Ascending aorta (tissue), 2 donors: ENCODE data around the gene CCDC85C. TPM values are rescaled to one million over a fixed set of nuclear protein-coding genes. Genes with fewer than 3 reads are reported as not detected.

Experiments used
- DNase-seq, 2 donors: peaks; one replicate each; pipeline ENCODE4 v3.0.0-alpha.2; 2019; ENCODE audit warnings: low spot score in 2 of 2
- H3K27ac ChIP-seq, 2 donors: fragments of 200-600 bp; sonication (generic); one replicate each; pipeline ENCODE4 v1.5.1; 2016 to 2017; ENCODE audit warnings: mild to moderate bottlenecking in 1 of 2
- H3K27me3 ChIP-seq: fragments of 200-600 bp; sonication (generic); one replicate; pipeline ENCODE4 v1.5.1; 2017
- H3K36me3 ChIP-seq, 2 donors: fragments of 200-600 bp; sonication (generic); one replicate each; pipeline ENCODE4 v1.5.1; 2016
- H3K4me1 ChIP-seq, 2 donors: fragments of 200-600 bp; sonication (generic); one replicate each; pipeline ENCODE4 v1.5.1; 2016 to 2017; ENCODE audit warnings: mild to moderate bottlenecking in 1 of 2
- H3K4me3 ChIP-seq, 2 donors: fragments of 200-600 bp; sonication (generic); one replicate each; pipeline ENCODE4 v1.5.1; 2016 to 2017; ENCODE audit warnings: mild to moderate bottlenecking in 1 of 2
- H3K9me3 ChIP-seq, 2 donors: fragments of 200-600 bp; sonication (generic); one replicate each; pipeline ENCODE4 v1.5.1; 2016
- intact Hi-C: fragments of 100-400 bp; cut with DNase I; formaldehyde crosslinking; loops from one replicate; pipeline ENCODE4 v1.15.1; 2023
- total RNA-seq: library from RNA; depleted of rRNA; stranded (reverse); fragments of >200 nt; gene quantifications from one replicate; pipeline ENCODE4 v1.1.0, GENCODE V29; 2016
- TF ChIP-seq, protein P1 (sequence below), 3 experiments: fragments of 200-600 bp in 2 of 3; fragments of 450-650 bp in 1 of 3; sonication (generic) in 2 of 3; IDR thresholded peaks; one replicate each; pipeline ENCODE4 v1.5.1; 2016 to 2019; ENCODE audit warnings: antibody characterized with exemption in 3 of 3, mild to moderate bottlenecking in 1 of 3, moderate library complexity in 1 of 3

CCDC85C gene
- total RNA-seq, 1 donor from 2014 or later = 0.64 TPM

DNA sequence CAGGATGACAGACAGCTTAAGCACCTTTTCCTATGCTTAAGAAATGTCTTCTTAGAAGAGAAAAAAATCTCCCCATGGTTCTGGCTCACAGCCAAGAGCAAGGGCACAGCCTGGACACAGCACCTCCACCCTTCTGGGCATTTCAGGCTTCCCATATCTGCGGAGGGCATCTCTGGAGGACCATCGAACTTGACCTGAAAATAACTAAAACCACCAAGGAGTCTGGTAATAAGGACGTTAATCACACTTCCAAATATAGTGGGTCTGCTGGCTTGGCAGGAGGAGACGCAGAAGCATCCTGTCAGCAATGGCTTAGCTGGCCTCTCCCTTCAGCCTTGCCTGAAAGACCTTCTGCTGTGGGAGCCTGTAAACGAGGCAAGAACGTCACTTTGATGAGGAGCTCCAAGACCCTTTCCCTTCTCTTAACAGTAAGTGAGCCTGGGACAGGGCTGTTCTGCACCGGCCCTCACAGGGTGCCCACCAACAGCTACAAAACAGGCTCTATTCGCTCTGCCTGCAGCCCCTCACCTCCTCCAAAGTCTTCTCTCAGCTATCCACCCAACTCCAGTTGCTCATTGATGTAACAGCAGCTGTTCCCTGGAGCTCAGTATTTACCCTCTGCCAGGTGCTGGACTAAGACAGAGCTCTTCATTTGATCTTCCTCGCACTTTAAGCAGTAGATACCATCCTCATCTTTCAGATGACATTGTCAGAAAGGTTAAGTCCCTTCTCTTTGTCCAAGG, 136.5 kb downstream of the CCDC85C start:
- H3K27me3 ChIP-seq = no peaks in the 10 kb centered on the region
- peaks cover 16 to 32% of the 10 kb centered on the region in 2 donors for H3K36me3 ChIP-seq
- intact Hi-C loops = no loop called here
- no peak overlapping the region for H3K27ac ChIP-seq
- H3K4me3 ChIP-seq = no peak overlapping the region
- TF ChIP-seq, protein P1, sequence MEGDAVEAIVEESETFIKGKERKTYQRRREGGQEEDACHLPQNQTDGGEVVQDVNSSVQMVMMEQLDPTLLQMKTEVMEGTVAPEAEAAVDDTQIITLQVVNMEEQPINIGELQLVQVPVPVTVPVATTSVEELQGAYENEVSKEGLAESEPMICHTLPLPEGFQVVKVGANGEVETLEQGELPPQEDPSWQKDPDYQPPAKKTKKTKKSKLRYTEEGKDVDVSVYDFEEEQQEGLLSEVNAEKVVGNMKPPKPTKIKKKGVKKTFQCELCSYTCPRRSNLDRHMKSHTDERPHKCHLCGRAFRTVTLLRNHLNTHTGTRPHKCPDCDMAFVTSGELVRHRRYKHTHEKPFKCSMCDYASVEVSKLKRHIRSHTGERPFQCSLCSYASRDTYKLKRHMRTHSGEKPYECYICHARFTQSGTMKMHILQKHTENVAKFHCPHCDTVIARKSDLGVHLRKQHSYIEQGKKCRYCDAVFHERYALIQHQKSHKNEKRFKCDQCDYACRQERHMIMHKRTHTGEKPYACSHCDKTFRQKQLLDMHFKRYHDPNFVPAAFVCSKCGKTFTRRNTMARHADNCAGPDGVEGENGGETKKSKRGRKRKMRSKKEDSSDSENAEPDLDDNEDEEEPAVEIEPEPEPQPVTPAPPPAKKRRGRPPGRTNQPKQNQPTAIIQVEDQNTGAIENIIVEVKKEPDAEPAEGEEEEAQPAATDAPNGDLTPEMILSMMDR (IDR thresholded peaks at IDR 0.05) = no peak
- H3K4me1 ChIP-seq = no peaks in the 10 kb centered on the region
- DNase-seq = no peak
- no peaks in the 10 kb centered on the region for H3K9me3 ChIP-seq

DNA sequence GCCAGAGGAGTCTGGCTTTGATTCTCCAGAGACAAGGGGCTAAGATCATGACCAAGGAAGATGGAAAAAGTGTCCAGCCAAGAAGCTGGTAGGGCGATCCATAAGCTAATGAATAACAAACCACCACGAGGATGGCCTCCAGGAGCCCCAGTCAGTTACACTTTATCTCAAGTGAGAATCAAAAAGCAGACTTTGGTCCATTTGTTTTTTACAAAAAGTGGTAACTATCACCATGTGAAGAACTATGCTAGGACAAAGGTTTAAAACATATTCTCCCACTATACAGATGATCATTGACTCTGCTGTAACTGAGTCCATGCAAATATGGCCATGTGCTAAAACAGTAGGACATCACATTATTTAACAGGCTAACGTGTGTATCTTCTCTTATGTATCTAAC, 137.2 kb downstream of the CCDC85C start:
- TF ChIP-seq, protein P1 (IDR thresholded peaks at IDR 0.05) = no peak
- intact Hi-C loops = no loop called here
- Histone ChIP-seq H3K36me3 (peaks cover 19 to 39% of the 10 kb centered on the region in 2 donors), H3K27ac (no peak overlapping the region), H3K27me3 (no peaks in the 10 kb centered on the region), H3K4me1 (no peaks in the 10 kb centered on the region), H3K4me3 (no peak overlapping the region), H3K9me3 (no peaks in the 10 kb centered on the region)
- no peak for DNase-seq

DNA sequence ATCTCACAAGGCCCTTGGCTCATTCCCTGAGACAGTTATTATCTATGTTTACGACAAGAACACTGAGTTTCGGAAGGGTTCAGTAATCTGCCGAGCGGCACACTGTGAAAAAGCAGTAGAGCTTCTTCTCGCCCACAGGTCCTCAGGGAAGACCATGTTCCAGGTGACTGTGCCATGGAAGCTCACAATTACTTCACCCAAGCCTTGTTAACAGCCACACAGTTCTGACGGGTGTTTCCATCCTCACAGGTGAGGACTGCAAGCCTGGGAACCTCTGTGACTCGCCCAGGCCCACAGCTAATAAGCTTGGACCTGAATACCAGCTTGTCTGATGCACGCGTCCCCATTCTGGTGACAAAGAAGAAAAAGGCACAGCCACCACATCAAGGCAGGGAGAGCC, 138.7 kb downstream of the CCDC85C start:
- no peaks in the 10 kb centered on the region for H3K9me3 ChIP-seq
- H3K4me3 ChIP-seq = no peak overlapping the region
- TF ChIP-seq, protein P1 (IDR thresholded peaks at IDR 0.05) = no peak
- H3K36me3 ChIP-seq = peaks cover 22 to 52% of the 10 kb centered on the region in 2 donors
- H3K4me1 ChIP-seq = no peaks in the 10 kb centered on the region
- no peak for DNase-seq
- H3K27ac ChIP-seq = no peak overlapping the region
- intact Hi-C loops = no loop called here
- H3K27me3 ChIP-seq = no peaks in the 10 kb centered on the region

DNA sequence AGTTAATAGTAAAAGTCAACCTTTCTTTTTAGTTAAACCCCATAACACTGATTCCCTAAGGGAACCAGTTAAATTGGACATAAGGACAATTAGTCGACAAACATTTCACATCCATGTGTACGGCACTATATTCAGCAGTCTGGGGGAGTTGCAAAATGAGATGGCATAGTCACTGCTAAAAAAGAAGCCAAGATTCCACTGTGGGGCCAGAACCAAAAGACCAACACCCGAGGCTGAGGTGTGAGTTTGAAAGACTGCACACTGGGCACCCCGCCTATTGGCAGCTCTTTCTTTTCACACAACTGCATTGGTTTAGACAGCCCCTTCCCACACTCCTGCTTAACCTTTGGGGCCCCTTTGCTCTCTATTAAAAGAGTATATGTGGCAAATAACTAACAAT, 140.0 kb downstream of the CCDC85C start:
- H3K4me1 ChIP-seq = no peaks in the 10 kb centered on the region
- TF ChIP-seq, protein P1 (IDR thresholded peaks at IDR 0.05) = no peak
- H3K4me3 ChIP-seq = no peak overlapping the region
- intact Hi-C loops = no loop called here
- H3K27ac ChIP-seq = no peak overlapping the region
- no peaks in the 10 kb centered on the region for H3K27me3 ChIP-seq
- H3K36me3 ChIP-seq = peaks cover 23 to 60% of the 10 kb centered on the region in 2 donors
- DNase-seq = no peak
- no peaks in the 10 kb centered on the region for H3K9me3 ChIP-seq

DNA sequence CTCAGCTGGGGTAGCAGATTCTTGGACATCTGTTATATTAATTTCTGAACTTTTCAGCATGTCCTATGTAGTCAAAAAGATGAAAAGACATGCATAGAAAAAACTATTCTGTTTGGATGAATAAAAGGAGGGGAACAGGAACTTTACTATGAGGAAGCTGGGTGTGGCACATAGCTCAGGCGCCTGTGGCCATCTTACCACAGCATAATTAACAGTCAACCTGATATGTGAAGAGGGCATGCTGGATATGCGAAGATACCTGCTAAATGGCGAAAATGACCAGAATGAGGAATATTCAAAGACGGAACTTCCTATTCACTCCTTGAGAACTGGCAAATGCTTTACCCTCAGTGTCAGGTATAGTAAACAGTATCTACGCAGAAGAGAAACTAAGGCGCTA, 141.8 kb downstream of the CCDC85C start:
- Histone ChIP-seq H3K4me3 (no peak overlapping the region), H3K27ac (no peak overlapping the region), H3K36me3 (peaks cover 31 to 73% of the 10 kb centered on the region in 2 donors), H3K4me1 (no peaks in the 10 kb centered on the region), H3K27me3 (no peaks in the 10 kb centered on the region), H3K9me3 (no peaks in the 10 kb centered on the region)
- TF ChIP-seq, protein P1 (IDR thresholded peaks at IDR 0.05) = no peak
- intact Hi-C loops = no loop called here
- DNase-seq = no peak
